Activated CD4-positive, alpha-beta memory T cell treated with anti-CD3 and anti-CD28 coated beads for 36 hours (primary cell): Measurements from ENCODE around the gene MAK. TPM values are rescaled to one million over a fixed set of nuclear protein-coding genes. Genes with fewer than 3 reads are reported as not detected.
"Not testable (repeated sequence)": the region's sequence is repeated elsewhere in the genome, so short reads cannot be mapped to it uniquely, and the experiment has no call there.

Experiments
- CTCF ChIA-PET: fragments of 350-600 bp; sonication (Branson Sonifier 250); formaldehyde crosslinking; loops from one replicate; lab custom pipeline; 2021; ENCODE audit warnings: antibody characterized with exemption, inconsistent platforms; lab: Charles Lee
- POLR2A ChIA-PET: fragments of 350-600 bp; sonication (Branson Sonifier 250); formaldehyde crosslinking; loops from one replicate; lab custom pipeline; 2021; ENCODE audit warnings: antibody characterized with exemption; lab: Charles Lee
- DNase-seq: peaks from one replicate; pipeline ENCODE4 v3.0.0-alpha.2; 2020
- H3K27ac Mint-ChIP-seq: one replicate; pipeline ENCODE4 v1.8.0; 2021; ENCODE audit warnings: mixed read lengths
- H3K27me3 Mint-ChIP-seq: one replicate; pipeline ENCODE4 v1.8.0; 2021; ENCODE audit warnings: mixed read lengths
- H3K36me3 Mint-ChIP-seq: one replicate; pipeline ENCODE4 v1.8.0; 2021; ENCODE audit warnings: mixed read lengths
- H3K4me1 Mint-ChIP-seq: one replicate; pipeline ENCODE4 v1.8.0; 2021; ENCODE audit warnings: low read depth, mixed read lengths
- H3K4me3 Mint-ChIP-seq: one replicate; pipeline ENCODE4 v1.8.0; 2021; ENCODE audit warnings: mild to moderate bottlenecking, mixed read lengths
- H3K9me3 Mint-ChIP-seq: one replicate; pipeline ENCODE4 v1.8.0; 2021; ENCODE audit warnings: mixed read lengths
- intact Hi-C: fragments of 100-400 bp; cut with micrococcal nuclease; formaldehyde crosslinking; loops from one replicate; pipeline ENCODE4 v1.15.1; 2023
- total RNA-seq, 2 experiments: library from RNA; stranded (reverse); gene quantifications; one replicate each; pipeline ENCODE4 v1.2.3, GENCODE V29; 2021

MAK gene
- total RNA-seq, 2 experiments from 2014 or later: 0.87 to 1.1 TPM

GRCh38 chr6:10875026-10875425 lies 36.7 kb upstream of the MAK start:
- intact Hi-C loops: no loop called here
- H3K27ac Mint-ChIP-seq: no peak overlapping the region
- CTCF ChIA-PET: no interaction called here
- H3K4me1 Mint-ChIP-seq: no peaks in the 10 kb centered on the region
- H3K36me3 Mint-ChIP-seq: no peaks in the 10 kb centered on the region
- POLR2A ChIA-PET: no interaction called here
- DNase-seq: no peak
- no peaks in the 10 kb centered on the region for H3K9me3 Mint-ChIP-seq
- H3K27me3 Mint-ChIP-seq: peaks cover 11% of the 10 kb centered on the region
- H3K4me3 Mint-ChIP-seq: no peak overlapping the region

- H3K36me3 Mint-ChIP-seq: no peaks in the 10 kb centered on the region
- no peak for DNase-seq
- H3K4me1 Mint-ChIP-seq: no peaks in the 10 kb centered on the region
- ChIA-PET POLR2A (no interaction called here), CTCF (no interaction called here)
- no peak overlapping the region for H3K27ac Mint-ChIP-seq
- intact Hi-C loops: no loop called here
- H3K4me3 Mint-ChIP-seq: no peak overlapping the region
- peaks cover 4% of the 10 kb centered on the region for H3K27me3 Mint-ChIP-seq
- H3K9me3 Mint-ChIP-seq: no peaks in the 10 kb centered on the region
These were observed 35.9 kb upstream of the MAK start for GRCh38 chr6:10874207-10874606.

- ChIA-PET CTCF (interaction anchor here (1.2 to 1.3 kb wide), 2 partner anchors 72 to 395 kb away, joined by 4 to 5 read pairs; no protein-coding TSS in a partner anchor), POLR2A (no interaction called here)
- no peaks in the 10 kb centered on the region for H3K9me3 Mint-ChIP-seq
- H3K27me3 Mint-ChIP-seq: peaks cover 3% of the 10 kb centered on the region
- H3K27ac Mint-ChIP-seq: no peak overlapping the region
- H3K36me3 Mint-ChIP-seq: no peaks in the 10 kb centered on the region
- intact Hi-C loops: no loop called here
- H3K4me3 Mint-ChIP-seq: no peak overlapping the region
- H3K4me1 Mint-ChIP-seq: no peaks in the 10 kb centered on the region
- no peak for DNase-seq
These were observed 35.0 kb upstream of the MAK start for GRCh38 chr6:10873374-10873773.

- no peak for DNase-seq
- Mint-ChIP-seq H3K9me3 (no peaks in the 10 kb centered on the region), H3K27me3 (peaks cover 3% of the 10 kb centered on the region), H3K27ac (no peak overlapping the region), H3K4me3 (no peak overlapping the region), H3K36me3 (no peaks in the 10 kb centered on the region), H3K4me1 (no peaks in the 10 kb centered on the region)
- CTCF ChIA-PET: interaction anchor here (0.7 kb wide), 1 partner anchor 124 kb away, joined by 3 read pairs; no protein-coding TSS in a partner anchor
- POLR2A ChIA-PET: no interaction called here
- intact Hi-C loops: no loop called here
These were observed 29.6 kb upstream of the MAK start for GRCh38 chr6:10867952-10868351.

GRCh38 chr6:10866709-10867108 lies 28.4 kb upstream of the MAK start:
- DNase-seq, H3K9me3 Mint-ChIP-seq, intact Hi-C loops, POLR2A ChIA-PET, H3K36me3 Mint-ChIP-seq, H3K4me3 Mint-ChIP-seq, CTCF ChIA-PET, H3K27me3 Mint-ChIP-seq, H3K4me1 Mint-ChIP-seq, H3K27ac Mint-ChIP-seq: not testable (repeated sequence)

GRCh38 chr6:10863031-10863430 lies 24.7 kb upstream of the MAK start:
- CTCF ChIA-PET, H3K27ac Mint-ChIP-seq, H3K4me1 Mint-ChIP-seq, H3K36me3 Mint-ChIP-seq, POLR2A ChIA-PET, DNase-seq, intact Hi-C loops, H3K4me3 Mint-ChIP-seq, H3K27me3 Mint-ChIP-seq, H3K9me3 Mint-ChIP-seq: not testable (repeated sequence)

GRCh38 chr6:10862361-10862760 lies 24.0 kb upstream of the MAK start:
- no peak for DNase-seq
- ChIA-PET CTCF (no interaction called here), POLR2A (no interaction called here)
- H3K27ac Mint-ChIP-seq: no peak overlapping the region
- intact Hi-C loops: no loop called here
- no peaks in the 10 kb centered on the region for H3K4me1 Mint-ChIP-seq
- no peaks in the 10 kb centered on the region for H3K36me3 Mint-ChIP-seq
- no peak overlapping the region for H3K4me3 Mint-ChIP-seq
- H3K9me3 Mint-ChIP-seq: no peaks in the 10 kb centered on the region
- H3K27me3 Mint-ChIP-seq: no peaks in the 10 kb centered on the region

GRCh38 chr6:10861086-10861485 lies 22.7 kb upstream of the MAK start:
- H3K27ac Mint-ChIP-seq: no peak overlapping the region
- ChIA-PET CTCF (no interaction called here), POLR2A (no interaction called here)
- no peaks in the 10 kb centered on the region for H3K4me1 Mint-ChIP-seq
- H3K9me3 Mint-ChIP-seq: no peaks in the 10 kb centered on the region
- no peaks in the 10 kb centered on the region for H3K27me3 Mint-ChIP-seq
- H3K36me3 Mint-ChIP-seq: no peaks in the 10 kb centered on the region
- no peak overlapping the region for H3K4me3 Mint-ChIP-seq
- intact Hi-C loops: no loop called here
- DNase-seq: no peak

- ChIA-PET POLR2A (no interaction called here), CTCF (no interaction called here)
- Mint-ChIP-seq H3K27ac (no peak overlapping the region), H3K27me3 (peaks cover 8% of the 10 kb centered on the region), H3K36me3 (no peaks in the 10 kb centered on the region), H3K4me1 (no peaks in the 10 kb centered on the region), H3K4me3 (no peak overlapping the region), H3K9me3 (peaks cover 17% of the 10 kb centered on the region)
- no peak for DNase-seq
- intact Hi-C loops: no loop called here
These were observed 18.9 kb upstream of the MAK start for GRCh38 chr6:10857259-10857658.

- peaks cover 13% of the 10 kb centered on the region for H3K27me3 Mint-ChIP-seq
- no peak for DNase-seq
- intact Hi-C loops: no loop called here
- ChIA-PET POLR2A (interaction anchor here (0.6 kb wide), 1 partner anchor 73 kb away, joined by 4 read pairs; no protein-coding TSS in a partner anchor), CTCF (no interaction called here)
- peaks cover 17% of the 10 kb centered on the region for H3K9me3 Mint-ChIP-seq
- no peak overlapping the region for H3K4me3 Mint-ChIP-seq
- no peak overlapping the region for H3K27ac Mint-ChIP-seq
- H3K4me1 Mint-ChIP-seq: no peaks in the 10 kb centered on the region
- no peaks in the 10 kb centered on the region for H3K36me3 Mint-ChIP-seq
These were observed 16.7 kb upstream of the MAK start for GRCh38 chr6:10854922-10855632.

GRCh38 chr6:10853849-10854300 lies 15.5 kb upstream of the MAK start:
- peaks cover 13% of the 10 kb centered on the region for H3K27me3 Mint-ChIP-seq
- CTCF ChIA-PET, POLR2A ChIA-PET, H3K4me3 Mint-ChIP-seq, H3K27ac Mint-ChIP-seq, H3K36me3 Mint-ChIP-seq, DNase-seq, H3K4me1 Mint-ChIP-seq, intact Hi-C loops: not testable (repeated sequence)
- H3K9me3 Mint-ChIP-seq: peaks cover 17% of the 10 kb centered on the region

- Mint-ChIP-seq H3K9me3 (peaks cover 17% of the 10 kb centered on the region), H3K27ac (no peak overlapping the region), H3K4me1 (no peaks in the 10 kb centered on the region), H3K4me3 (no peak overlapping the region), H3K36me3 (no peaks in the 10 kb centered on the region), H3K27me3 (peaks cover 15% of the 10 kb centered on the region)
- no peak for DNase-seq
- ChIA-PET POLR2A (no interaction called here), CTCF (no interaction called here)
- intact Hi-C loops: no loop called here
These were observed 14.1 kb upstream of the MAK start for GRCh38 chr6:10852361-10852960.

GRCh38 chr6:10850728-10851127 lies 12.4 kb upstream of the MAK start:
- Mint-ChIP-seq H3K27me3 (peaks cover 15% of the 10 kb centered on the region), H3K4me3 (no peak overlapping the region), H3K4me1 (no peaks in the 10 kb centered on the region), H3K9me3 (peaks cover 17% of the 10 kb centered on the region), H3K36me3 (no peaks in the 10 kb centered on the region), H3K27ac (no peak overlapping the region)
- ChIA-PET POLR2A (no interaction called here), CTCF (interaction anchor here (1.7 kb wide), 1 partner anchor 104 kb away, joined by 4 read pairs; no protein-coding TSS in a partner anchor)
- intact Hi-C loops: no loop called here
- DNase-seq: no peak
